GM12801 (cell line): ENCODE measurements around the gene PRR36.

Source experiments
- TF ChIP-seq, protein P1 (sequence below): IDR thresholded peaks from one replicate; pipeline ENCODE4 v1.5.1; 2011; ENCODE audit warnings: control low read depth; ENCODE audit not compliant: insufficient read length; ENCODE audit errors: extremely low read depth

PRR36 gene

GRCh38 chr19:7874076-7874896 lies at the start of gene PRR36:
Gene PRR36, minus strand, starts transcription at chr19:7874390. Its CDS starts 701 bp downstream, at chr19:7873689.
- TF ChIP-seq, protein P1, sequence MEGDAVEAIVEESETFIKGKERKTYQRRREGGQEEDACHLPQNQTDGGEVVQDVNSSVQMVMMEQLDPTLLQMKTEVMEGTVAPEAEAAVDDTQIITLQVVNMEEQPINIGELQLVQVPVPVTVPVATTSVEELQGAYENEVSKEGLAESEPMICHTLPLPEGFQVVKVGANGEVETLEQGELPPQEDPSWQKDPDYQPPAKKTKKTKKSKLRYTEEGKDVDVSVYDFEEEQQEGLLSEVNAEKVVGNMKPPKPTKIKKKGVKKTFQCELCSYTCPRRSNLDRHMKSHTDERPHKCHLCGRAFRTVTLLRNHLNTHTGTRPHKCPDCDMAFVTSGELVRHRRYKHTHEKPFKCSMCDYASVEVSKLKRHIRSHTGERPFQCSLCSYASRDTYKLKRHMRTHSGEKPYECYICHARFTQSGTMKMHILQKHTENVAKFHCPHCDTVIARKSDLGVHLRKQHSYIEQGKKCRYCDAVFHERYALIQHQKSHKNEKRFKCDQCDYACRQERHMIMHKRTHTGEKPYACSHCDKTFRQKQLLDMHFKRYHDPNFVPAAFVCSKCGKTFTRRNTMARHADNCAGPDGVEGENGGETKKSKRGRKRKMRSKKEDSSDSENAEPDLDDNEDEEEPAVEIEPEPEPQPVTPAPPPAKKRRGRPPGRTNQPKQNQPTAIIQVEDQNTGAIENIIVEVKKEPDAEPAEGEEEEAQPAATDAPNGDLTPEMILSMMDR = no peak

DNA sequence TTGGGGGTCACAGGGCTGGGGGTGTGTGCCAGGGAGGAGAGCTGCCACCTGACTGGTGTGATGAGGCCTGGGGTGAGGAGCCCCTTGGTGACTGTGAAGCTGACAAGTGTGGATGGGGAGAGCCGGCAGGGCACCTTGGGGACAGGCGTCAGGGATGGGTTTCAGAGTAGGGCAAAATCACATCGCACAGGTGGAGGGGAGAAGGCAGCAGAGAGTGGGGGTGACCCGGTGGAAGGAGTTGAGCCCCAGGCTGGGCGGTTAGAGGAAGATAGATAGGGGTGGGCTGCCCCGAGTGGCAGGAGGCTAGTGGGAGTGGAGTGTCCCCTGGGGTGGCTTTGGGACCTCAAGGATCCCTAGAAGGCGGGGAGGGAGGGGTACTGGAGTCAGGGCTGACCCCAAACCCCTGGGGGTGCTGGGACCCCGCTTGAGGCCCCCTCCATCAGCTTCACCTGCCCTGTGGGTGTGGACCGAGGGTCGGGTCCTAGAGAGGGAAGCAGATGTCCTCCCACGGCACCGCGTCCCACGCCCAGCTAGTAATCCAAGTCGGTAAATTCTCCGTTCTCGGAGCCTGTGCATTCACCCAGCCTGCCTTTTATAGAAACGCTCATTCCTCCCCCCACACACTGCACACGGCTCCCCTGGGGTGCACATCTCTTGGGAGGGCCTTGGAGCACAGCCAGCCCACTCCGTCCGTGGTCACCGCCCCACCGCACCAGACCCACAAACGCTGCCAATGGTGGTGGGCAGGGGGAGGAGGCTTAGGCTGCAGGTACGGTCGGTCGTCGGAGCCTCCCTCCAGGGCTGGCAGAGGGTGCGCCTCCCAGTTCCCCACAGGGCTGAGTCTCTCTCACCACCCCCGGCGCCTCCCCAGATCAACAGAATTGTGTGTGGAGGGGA lies 49.4 kb upstream of the PRR36 start:
- TF ChIP-seq, protein P1 = no peak

- TF ChIP-seq, protein P1 = no peak
Observed at GRCh38 chr19:7922836-7923195, 48.6 kb upstream of the PRR36 start.

DNA sequence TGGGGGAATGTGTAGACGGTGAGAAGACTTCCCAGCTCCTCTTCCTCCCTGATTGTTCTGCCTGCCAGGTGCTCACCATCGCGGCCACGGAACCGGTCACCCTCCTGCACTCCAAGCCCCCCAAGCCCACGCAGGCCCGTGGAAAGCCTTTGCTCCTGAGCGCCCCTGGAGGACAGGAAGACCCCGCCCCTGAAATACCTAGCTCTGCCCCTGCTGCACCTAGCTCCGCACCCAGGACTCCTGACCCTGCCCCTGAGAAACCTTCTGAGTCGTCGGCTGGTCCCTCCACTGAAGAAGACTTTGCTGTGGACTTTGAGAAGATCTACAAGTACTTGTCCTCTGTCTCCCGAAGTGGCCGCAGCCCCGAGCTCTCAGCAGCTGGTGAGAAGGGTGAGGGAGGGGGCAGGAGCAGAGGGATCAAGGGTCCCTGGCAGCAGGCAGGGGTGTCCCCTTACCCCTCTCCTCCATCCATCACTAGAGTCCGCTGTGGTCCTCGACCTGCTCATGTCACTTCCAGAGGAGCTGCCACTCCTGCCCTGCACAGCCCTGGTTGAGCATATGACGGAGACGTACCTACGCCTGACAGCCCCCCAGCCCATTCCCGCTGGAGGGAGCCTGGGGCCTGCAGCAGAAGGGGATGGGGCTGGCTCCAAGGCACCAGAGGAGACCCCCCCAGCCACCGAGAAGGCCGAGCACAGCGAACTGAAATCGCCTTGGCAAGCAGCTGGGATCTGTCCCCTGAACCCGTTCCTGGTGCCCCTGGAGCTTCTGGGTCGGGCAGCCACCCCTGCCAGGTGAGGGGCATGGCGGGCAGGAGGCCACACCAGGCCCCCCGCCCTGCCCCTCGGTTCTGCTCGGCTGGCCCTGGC lies 48.0 kb upstream of the PRR36 start:
- TF ChIP-seq, protein P1 = no peak

DNA sequence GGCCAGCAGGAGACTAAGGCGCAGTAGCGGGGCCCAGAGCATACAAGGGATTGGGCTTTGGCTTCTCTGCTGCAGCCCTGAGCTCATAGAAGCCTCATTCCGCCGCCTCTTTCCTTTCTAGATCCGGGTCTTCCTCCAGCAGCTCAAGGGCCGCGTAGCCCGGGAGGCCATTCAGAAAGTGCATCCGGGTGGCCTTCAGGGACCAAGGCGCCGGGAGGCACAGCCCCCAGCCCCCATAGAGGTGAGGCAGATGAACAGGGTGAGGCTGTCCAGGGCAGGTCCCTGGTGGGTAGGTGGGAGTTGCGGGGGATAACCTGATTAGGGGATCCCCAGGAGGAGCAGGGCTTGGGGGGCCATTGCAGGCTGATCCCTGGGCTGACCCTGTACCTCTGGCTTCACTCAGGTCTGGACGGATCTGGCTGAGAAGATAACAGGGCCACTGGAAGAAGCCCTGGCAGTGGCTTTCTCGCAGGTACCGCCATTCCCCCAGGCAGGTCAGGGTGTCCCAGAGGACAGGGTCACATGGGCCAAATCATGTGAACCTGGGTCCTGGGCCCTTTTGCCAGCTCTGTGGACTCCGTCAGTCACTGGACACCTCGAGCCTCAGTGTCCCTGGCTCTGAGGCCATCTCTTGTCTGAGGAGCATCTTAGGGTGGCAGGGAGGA lies 47.2 kb upstream of the PRR36 start:
- TF ChIP-seq, protein P1 = no peak

DNA sequence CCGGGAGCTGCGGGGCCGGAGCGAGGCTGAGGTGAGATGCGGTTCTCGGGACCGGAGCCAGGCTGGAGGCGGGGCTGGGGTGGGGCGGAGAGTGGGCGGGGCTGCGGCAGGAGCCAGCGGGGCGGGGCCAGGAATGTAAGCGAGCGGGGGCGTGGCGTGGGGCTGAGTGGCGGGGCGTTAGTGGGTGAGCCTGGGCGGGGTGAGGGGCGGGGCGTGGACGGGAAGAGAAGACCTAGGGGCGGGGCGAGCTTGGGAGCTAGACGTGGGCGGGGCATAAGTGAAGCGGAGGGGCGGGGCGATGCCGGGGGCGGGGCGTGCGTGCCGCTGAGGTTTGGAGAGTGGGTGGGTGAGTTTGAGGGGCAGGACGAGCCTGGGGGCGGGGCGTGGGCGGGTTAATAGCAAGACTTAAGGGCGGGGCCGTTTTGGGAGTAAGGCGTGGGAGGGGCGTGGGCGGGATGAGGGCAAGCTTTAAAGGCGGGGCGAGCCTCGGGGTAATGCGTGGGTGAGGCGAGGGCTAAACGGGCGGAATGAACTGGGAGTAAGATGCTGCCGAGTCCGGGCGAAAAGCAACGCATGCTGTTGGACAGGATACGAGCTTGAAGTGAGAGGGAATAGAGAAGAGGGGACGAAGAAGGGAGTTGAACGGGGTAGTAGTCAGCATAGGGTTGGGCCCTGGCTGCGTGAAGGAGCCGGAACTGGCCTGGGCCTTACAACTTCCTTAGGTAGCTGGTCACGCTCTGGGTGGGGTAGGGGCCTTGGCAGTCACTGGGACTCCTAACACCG lies 46.5 kb upstream of the PRR36 start:
- TF ChIP-seq, protein P1 = no peak
